Measurements from ENCODE around the gene CSNK1D. TPM values are rescaled to one million over a fixed set of nuclear protein-coding genes. Genes with fewer than 3 reads are reported as not detected.
A peak's percentile ranks its signal among the peaks of the same experiment; 100 is the strongest.
"Not testable (repeated sequence)": the region's sequence is repeated elsewhere in the genome, so short reads cannot be mapped to it uniquely, and the experiment has no call there.

The CSNK1D gene
- total RNA-seq, 2 donors from 2014 or later = 166 to 170 TPM

DNA sequence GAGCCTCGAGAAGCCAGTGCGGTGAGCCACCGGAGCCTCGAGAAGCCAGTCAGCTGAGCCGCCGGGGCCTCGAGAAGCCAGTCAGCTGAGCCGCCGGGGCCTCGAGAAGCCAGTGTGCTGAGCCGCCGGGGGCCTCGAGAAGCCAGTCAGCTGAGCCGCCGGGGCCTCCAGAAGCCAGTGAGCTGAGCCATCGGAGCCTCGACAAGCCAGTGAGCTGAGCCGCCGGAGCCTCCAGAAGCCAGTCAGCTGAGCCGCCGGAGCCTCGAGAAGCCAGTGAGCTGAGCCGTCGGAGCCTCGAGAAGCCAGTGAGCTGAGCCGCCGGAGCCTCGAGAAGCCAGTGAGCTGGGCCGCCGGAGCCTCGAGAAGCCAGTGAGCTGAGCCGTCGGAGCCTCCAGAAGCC lies 18.8 kb downstream of the CSNK1D start:
- Mint-ChIP-seq H3K36me3 (ENCODE audit: insufficient read depth in 2 of 2) (peaks cover 24 to 50% of the 10 kb centered on the region in 2 donors), H3K4me1 (ENCODE audit: low read depth) (peaks cover 18% of the 10 kb centered on the region)
- not testable (repeated sequence) for ATAC-seq (replicated peaks in 1 of 2); H3K9me3 Mint-ChIP-seq; DNase-seq; H3K27ac Mint-ChIP-seq; H3K27me3 Mint-ChIP-seq (ENCODE audit: low read depth); H3K4me3 Mint-ChIP-seq

DNA sequence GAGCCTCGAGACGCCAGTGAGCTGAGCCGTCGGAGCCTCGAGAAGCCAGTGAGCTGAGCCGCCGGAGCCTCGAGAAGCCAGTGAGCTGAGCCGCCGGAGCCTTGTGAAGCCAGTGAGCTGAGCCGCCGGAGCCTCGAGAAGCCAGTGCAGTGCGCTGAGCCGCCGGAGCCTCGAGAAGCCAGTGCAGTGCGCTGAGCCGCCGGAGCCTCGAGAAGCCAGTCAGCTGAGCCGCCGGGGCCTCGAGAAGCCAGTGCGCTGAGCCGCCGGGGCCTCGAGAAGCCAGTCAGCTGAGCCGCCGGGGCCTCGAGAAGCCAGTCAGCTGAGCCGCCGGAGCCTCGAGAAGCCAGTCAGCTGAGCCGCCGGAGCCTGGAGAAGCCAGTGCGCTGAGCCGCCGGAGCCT lies 19.4 kb downstream of the CSNK1D start:
- not testable (repeated sequence) for ATAC-seq (replicated peaks in 1 of 2); H3K4me3 Mint-ChIP-seq; H3K9me3 Mint-ChIP-seq; H3K27me3 Mint-ChIP-seq (ENCODE audit: low read depth); H3K27ac Mint-ChIP-seq; DNase-seq
- Mint-ChIP-seq H3K4me1 (ENCODE audit: low read depth) (peaks cover 18% of the 10 kb centered on the region), H3K36me3 (ENCODE audit: insufficient read depth in 2 of 2) (peaks cover 20 to 46% of the 10 kb centered on the region in 2 donors)

DNA sequence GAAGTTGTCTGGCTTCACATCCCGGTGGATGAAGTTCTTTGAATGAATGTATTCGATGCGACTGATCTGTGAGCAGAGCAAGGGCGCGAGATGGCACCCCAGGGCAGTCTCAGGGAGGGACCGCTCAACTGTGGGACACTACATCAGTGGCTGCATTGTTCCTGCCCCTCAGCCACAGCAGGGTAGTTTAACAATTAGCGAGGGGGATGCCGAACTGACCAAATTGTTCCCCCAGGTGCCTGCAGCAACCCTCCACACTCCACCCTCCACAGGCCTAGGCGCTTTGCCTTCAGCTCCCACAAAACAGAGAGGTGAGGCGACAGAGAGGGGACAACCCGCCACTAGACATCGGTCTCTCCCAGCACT lies 20.3 kb downstream of the CSNK1D start:
- no peaks in the 10 kb centered on the region for H3K27me3 Mint-ChIP-seq (ENCODE audit: low read depth)
- no peak overlapping the region for H3K4me3 Mint-ChIP-seq
- H3K9me3 Mint-ChIP-seq = no peaks in the 10 kb centered on the region
- H3K27ac Mint-ChIP-seq = no peak overlapping the region
- ATAC-seq (replicated peaks in 1 of 2) (no peak), DNase-seq (no peak)
- peaks cover 18% of the 10 kb centered on the region for H3K4me1 Mint-ChIP-seq (ENCODE audit: low read depth)
- peaks cover 16 to 44% of the 10 kb centered on the region in 2 donors for H3K36me3 Mint-ChIP-seq (ENCODE audit: insufficient read depth in 2 of 2)

DNA sequence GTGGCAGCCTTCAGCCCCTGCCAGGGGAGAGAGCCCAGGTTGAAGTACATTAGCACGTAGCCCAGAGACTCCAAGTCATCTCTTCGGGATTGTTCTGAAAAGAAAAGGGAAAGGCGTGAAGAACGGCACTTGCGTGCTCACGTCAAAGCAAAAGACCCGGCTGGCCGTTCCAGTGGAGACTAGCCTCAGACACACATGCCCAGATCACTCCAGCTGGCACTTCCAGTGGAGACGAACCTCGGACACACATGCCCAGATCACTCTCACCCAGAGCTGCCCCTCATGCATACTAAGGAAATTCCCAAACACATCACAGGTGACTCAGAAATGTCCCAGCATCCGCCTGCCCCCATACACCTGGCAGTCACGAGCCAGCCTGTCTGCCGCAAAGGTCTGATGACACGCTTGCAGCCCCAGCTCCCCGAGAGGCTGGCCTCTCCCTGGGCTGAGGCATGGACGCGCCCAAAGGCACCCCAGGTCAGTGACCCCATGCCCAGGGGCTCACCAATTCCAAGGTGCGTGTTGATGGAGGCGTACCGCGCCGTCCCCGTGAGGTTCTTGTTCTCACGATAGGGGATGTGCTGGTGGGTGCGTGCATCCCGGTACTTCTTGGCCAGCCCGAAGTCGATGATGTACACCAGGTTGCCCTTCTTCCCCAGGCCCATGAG lies 20.9 kb downstream of the CSNK1D start:
- H3K4me3 Mint-ChIP-seq = no peak overlapping the region
- H3K9me3 Mint-ChIP-seq = no peaks in the 10 kb centered on the region
- ATAC-seq (replicated peaks in 1 of 2) = no peak
- H3K27me3 Mint-ChIP-seq (ENCODE audit: low read depth) = no peaks in the 10 kb centered on the region
- DNase-seq = no peak
- H3K27ac Mint-ChIP-seq = peak overlapping the region; percentile 42
- H3K36me3 Mint-ChIP-seq (ENCODE audit: insufficient read depth in 2 of 2) = peaks cover 18 to 48% of the 10 kb centered on the region in 2 donors
- H3K4me1 Mint-ChIP-seq (ENCODE audit: low read depth) = peaks cover 16% of the 10 kb centered on the region

DNA sequence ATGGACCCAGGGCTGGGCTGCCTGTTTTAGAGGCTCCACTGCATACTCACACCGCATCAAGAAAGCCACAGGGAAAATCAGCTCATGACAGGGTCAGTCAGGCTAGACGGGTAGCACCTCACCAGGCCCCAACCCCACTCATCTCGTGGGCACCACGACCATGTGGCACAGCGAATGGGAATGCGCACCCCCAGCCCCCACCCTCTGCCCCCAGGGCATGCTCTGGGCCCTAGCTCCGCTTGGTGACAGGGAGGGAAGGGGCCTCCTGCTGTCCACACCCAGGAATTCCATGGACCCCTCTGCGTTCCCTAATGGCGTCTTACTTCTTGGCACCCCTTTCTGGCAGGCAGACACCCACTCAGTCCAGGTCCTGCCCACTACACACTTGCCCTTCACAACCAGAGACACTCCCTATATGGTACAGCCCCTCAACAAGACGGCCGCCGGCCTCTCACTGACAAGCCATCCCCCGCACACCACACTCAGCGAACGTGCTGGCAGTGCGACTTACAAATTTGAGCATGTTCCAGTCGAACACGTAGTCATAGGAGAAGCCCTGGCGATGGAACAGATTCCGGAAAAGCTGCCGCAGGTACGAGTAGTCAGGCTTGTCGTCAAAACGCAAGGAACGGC lies 22.5 kb downstream of the CSNK1D start:
- Mint-ChIP-seq H3K36me3 (ENCODE audit: insufficient read depth in 2 of 2) (peaks cover 15 to 37% of the 10 kb centered on the region in 2 donors), H3K4me1 (ENCODE audit: low read depth) (peaks cover 15% of the 10 kb centered on the region), H3K27me3 (ENCODE audit: low read depth) (no peaks in the 10 kb centered on the region), H3K27ac (peak overlapping the region; percentile 52), H3K4me3 (no peak overlapping the region), H3K9me3 (no peaks in the 10 kb centered on the region)
- DNase-seq (no peak), ATAC-seq (replicated peaks in 1 of 2) (no peak)

DNA sequence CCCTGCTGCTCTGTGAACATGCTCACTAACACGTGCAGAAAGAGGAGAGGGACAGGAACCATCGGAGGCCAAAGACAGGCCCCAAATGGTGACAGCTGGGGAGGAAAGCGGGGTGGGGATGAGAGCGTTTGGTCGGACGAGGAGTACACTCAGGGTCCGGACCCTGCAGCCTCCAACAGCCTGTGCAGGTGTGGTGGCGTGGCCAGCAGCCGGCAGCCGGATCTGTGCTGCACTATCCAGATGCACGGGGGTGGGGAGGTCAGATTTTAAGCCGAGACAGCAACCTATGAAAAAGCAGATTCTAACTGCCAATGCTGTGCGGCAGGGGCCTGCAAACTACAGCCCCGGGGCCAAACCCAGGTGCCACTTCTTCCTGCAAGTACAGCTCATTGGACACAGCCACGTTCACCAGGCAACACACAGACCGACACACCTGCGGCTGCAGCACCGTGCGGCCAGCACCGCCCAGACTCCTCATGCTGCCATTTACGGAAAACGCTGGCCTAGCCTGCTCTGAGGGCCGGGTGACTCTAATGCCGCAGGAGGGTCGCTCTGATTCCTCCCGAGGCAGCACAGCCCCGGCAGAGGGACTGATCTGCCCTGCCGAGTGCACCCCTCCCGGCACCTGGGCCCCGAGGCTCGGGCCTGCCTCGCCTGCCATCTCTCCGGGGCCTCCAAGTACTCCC lies 23.5 kb downstream of the CSNK1D start:
- Mint-ChIP-seq H3K27ac (no peak overlapping the region), H3K4me1 (ENCODE audit: low read depth) (peaks cover 15% of the 10 kb centered on the region), H3K4me3 (no peak overlapping the region), H3K9me3 (no peaks in the 10 kb centered on the region), H3K27me3 (ENCODE audit: low read depth) (no peaks in the 10 kb centered on the region), H3K36me3 (ENCODE audit: insufficient read depth in 2 of 2) (peaks cover 9 to 29% of the 10 kb centered on the region in 2 donors)
- ATAC-seq (replicated peaks in 1 of 2) (no peak), DNase-seq (no peak)

DNA sequence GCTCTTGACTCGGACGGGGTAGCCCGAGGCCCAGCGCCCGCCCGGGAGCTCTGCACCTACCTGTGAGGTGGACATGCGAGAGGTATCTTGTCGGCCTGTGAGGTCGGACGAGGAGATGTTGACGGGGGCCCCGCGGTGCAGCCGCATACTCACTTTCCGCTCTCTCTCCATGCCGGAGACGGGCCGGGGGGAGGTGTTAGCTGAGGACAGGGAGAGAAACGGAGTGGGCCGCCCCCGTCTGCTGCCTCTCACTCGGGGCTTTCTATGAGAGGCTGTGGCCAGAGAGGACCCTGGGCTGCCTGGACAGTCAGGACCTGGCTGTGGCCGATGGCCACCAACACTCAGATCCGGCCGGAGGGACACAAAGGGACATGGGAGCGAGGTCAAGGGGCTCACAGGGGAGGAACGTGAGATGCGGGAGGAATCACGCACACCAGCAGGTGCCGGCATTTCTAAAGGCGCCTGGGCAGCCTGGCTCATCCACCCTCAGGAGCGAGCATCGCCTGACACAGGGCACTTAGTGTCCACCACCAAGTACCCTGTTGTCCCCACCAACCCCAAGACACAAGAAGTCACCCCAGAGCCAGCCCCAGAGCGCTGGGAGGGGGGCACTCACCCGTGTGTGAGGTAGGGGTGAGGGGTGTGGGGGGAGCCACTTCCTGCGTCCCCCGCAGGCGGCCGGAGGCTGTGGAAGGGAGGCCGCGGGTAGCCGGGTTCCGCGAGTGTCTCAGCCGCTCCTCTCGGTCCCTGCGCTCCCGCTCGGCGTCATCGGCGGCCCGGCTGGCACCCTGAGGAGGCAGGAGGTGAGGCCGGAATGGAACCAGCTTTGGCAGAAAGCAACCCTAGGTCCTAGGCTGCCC lies 24.5 kb downstream of the CSNK1D start:
- Mint-ChIP-seq H3K9me3 (no peaks in the 10 kb centered on the region), H3K36me3 (ENCODE audit: insufficient read depth in 2 of 2) (peaks cover 14 to 38% of the 10 kb centered on the region in 2 donors), H3K27me3 (ENCODE audit: low read depth) (no peaks in the 10 kb centered on the region), H3K27ac (no peak overlapping the region), H3K4me1 (ENCODE audit: low read depth) (peaks cover 15% of the 10 kb centered on the region), H3K4me3 (no peak overlapping the region)
- DNase-seq = no peak
- ATAC-seq (replicated peaks in 1 of 2) = no peak

DNA sequence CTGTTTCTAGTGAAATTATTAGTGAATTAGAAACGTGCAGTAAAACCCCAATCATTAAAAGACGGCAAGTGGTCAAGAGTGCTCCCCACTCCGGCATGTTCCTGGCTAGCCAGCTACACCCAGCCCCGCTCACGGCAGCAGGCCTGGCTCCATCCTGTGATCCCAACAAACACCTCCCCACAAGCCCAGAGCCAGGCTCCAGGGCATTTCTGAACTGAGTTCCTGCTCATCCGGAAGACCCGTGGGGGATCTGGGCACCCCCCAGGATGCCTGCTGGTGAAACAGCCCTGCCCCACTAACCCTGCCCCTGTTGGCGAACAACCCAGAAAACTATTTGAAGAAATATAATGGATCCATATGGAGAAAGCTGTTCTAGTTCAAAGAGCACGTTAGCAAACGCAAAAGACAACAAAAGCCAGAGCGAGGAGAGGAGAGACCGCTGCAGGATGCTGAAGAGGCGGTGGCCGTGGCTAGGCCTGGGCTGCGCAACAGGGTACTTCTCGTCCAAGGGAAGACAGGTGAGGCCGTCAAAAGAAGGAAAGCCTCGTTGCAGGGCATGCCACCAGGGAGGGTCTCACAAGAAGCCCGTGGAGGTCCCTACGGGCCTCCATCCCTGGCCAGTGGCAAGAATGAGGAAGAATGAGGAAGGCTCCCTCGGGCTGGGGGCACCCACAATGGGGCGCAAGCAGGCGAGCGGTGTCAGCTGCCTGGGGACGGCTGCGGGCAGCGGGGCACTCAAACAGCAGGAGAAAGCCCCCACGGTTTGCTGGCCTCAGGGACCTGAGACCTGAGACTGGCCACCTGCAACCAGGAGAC lies 25.4 kb downstream of the CSNK1D start:
- no peak for ATAC-seq (replicated peaks in 1 of 2)
- H3K27ac Mint-ChIP-seq = peak overlapping the region; percentile 6

DNA sequence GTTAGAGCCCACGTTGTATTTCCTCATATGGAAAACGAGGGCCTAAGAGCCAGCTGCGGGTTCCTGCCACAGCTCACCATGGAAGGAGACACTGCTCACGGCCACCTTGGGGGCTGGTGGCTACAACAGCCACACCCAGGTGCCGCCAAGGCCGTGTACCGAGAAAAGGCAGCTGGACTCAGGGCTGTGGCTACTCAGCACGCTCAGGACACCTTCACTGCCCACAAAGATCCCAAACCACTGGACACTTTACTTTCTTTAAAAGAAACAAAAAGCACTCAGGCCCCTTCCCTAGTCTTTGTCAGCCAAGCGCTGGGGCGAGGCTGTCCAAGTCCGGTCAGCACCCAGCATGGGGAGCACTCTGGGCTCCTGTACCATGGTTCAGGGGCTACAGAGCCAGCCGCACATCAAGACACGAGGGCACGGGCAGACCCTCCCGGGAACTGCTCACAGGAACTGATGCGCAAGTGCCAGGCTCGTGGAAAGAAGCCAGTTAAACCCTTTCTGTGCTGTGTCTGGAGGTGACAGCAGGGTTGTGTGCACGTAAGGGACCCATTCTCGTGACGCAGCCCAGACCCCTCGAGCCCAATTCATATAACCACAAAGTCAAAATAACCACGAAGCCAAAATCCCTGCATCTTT lies 26.2 kb downstream of the CSNK1D start:
- Mint-ChIP-seq H3K27me3 (ENCODE audit: low read depth) (no peaks in the 10 kb centered on the region), H3K36me3 (ENCODE audit: insufficient read depth in 2 of 2) (peaks cover 13 to 36% of the 10 kb centered on the region in 2 donors), H3K4me1 (ENCODE audit: low read depth) (peaks cover 16% of the 10 kb centered on the region), H3K9me3 (no peaks in the 10 kb centered on the region), H3K27ac (peak overlapping the region; percentile 22), H3K4me3 (no peak overlapping the region)
- DNase-seq (no peak), ATAC-seq (replicated peaks in 1 of 2) (no peak)

More for the DNA sequence above, 25.4 kb downstream of the CSNK1D start:
- Mint-ChIP-seq H3K27me3 (ENCODE audit: low read depth) (no peaks in the 10 kb centered on the region), H3K4me1 (ENCODE audit: low read depth) (peaks cover 17% of the 10 kb centered on the region), H3K9me3 (no peaks in the 10 kb centered on the region), H3K4me3 (no peak overlapping the region), H3K36me3 (ENCODE audit: insufficient read depth in 2 of 2) (peaks cover 16 to 39% of the 10 kb centered on the region in 2 donors)
- DNase-seq = no peak

DNA sequence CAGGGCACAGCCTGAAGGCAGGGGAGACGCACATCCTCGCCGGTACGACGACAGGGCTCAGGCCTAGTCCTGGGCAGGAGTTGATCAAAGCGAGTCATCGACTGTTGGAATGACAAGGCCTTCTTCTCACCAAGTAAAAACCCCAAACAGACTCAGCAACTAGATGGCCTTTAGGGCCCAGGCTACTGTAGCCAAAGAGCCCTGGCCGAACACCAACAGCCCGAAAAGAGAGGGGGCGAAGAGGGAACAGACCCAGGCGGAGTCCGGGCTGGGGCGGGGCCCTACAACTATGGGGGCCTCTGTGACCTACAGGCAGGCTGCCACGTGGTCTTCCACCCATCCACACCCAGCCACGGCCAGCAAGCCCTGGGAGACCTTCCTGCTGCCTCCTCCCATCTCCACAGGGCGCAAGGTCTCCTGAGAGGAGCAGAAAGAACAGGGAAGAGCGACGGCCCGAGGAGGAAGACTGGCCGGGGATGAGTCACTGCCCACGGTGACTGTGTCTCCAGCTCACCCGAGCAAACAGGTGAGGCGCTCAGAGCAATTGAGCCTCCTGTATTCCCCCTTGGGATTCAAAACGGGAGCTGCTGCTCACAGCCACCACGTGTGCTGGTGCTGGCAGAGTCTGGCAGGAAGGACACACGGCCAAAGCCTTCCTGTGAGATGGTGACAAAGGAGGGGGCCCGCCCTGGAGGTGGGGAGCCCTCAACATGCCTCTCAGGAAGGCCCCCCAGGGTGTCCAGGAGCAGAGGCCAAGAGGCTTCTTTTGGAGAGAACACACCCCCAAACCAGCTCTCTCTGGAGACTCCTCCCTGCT lies 26.9 kb downstream of the CSNK1D start:
- Mint-ChIP-seq H3K9me3 (no peaks in the 10 kb centered on the region), H3K36me3 (ENCODE audit: insufficient read depth in 2 of 2) (peaks cover 12 to 31% of the 10 kb centered on the region in 2 donors), H3K27me3 (ENCODE audit: low read depth) (no peaks in the 10 kb centered on the region), H3K4me3 (no peak overlapping the region), H3K4me1 (ENCODE audit: low read depth) (peaks cover 23% of the 10 kb centered on the region), H3K27ac (peak overlapping the region; percentile 76)
- DNase-seq = no peak
- no peak for ATAC-seq (replicated peaks in 1 of 2)

DNA sequence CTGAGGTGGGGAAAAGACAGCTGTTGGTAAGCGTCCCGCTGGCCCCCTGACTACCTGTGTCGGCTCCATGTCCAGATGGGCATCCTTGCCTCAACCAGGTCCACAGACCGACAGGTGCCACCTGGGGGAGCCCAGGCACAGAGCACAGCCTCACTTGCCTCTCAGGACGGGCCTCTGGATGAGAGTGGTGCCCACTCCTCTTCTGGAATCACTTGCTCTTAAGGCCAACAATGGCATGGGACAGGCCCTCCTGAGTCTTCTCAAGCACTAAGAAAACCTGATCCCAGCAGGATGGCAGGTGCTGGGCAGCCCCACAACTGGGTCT lies 27.5 kb downstream of the CSNK1D start:
- peaks cover 10 to 26% of the 10 kb centered on the region in 2 donors for H3K36me3 Mint-ChIP-seq (ENCODE audit: insufficient read depth in 2 of 2)
- peak overlapping the region; percentile 76 for H3K27ac Mint-ChIP-seq

More for the DNA sequence above, 27.5 kb downstream of the CSNK1D start:
- no peaks in the 10 kb centered on the region for H3K27me3 Mint-ChIP-seq (ENCODE audit: low read depth)
- H3K4me1 Mint-ChIP-seq (ENCODE audit: low read depth) = peaks cover 29% of the 10 kb centered on the region
- no peak overlapping the region for H3K4me3 Mint-ChIP-seq
- ATAC-seq (replicated peaks in 1 of 2) (no peak), DNase-seq (no peak)
- no peaks in the 10 kb centered on the region for H3K9me3 Mint-ChIP-seq

Data from activated T-cell treated with anti-CD3 and anti-CD28 coated beads, Interleukin-2, amount 50 U/mL, for 72 hours (primary cell).